Measurements from ENCODE around the gene HECW1. TPM values are rescaled to one million over a fixed set of nuclear protein-coding genes. Genes with fewer than 3 reads are reported as not detected.
"Not testable (repeated sequence)": the region's sequence is repeated elsewhere in the genome, so short reads cannot be mapped to it uniquely, and the experiment has no call there.

The HECW1 gene
- total RNA-seq, 1 experiment from 2014 or later, result 0.77 TPM

DNA sequence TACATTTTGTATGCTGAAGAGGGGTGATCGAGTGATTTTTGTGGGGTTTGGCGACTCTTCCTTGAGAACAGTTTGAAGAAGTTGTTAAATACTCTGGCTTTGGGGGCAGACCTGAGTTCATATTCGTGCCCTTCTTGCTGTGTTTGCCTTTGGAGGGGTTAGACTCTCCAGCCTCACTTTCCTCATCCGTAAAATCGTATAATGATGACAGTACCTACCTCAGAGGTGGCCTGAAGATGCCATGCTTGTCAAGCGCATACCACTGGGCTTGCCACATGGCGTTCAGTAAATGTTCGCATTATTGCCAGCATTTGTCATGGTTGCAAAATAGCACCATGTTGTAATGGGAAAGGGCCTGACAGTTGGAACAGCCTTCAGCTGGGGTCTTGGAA, 471.7 kb downstream of the HECW1 start:
- BruUV-seq (replicated peaks), result TSS peak; percentile 70
- Histone ChIP-seq H3K27ac (ENCODE audit: low read length) (peak overlapping the region; percentile 90), H3K9me3 (ENCODE audit: control insufficient read depth, insufficient read depth, low read depth, low read length) (no peaks in the 10 kb centered on the region), H3K27me3 (ENCODE audit: control insufficient read depth, insufficient read depth, low read length) (peaks cover 19% of the 10 kb centered on the region), H3K4me3 (ENCODE audit: low read depth in 2 of 2, low read length in 2 of 2) (peak overlapping the region; percentile 89), H3K4me1 (ENCODE audit: control insufficient read depth, insufficient read depth, low read length) (peaks cover 34% of the 10 kb centered on the region), H3K36me3 (ENCODE audit: control insufficient read depth, insufficient read depth, low read length) (no peaks in the 10 kb centered on the region; the same call in 1 of the 2 replicates)
- DNase-seq (ENCODE audit: low read depth, low spot score), result peak; percentile 43
- no peak for TF ChIP-seq TCF7L2 (IDR thresholded peaks at IDR 0.05; ENCODE audit: low read depth, low read length)
- TF ChIP-seq, protein P1, sequence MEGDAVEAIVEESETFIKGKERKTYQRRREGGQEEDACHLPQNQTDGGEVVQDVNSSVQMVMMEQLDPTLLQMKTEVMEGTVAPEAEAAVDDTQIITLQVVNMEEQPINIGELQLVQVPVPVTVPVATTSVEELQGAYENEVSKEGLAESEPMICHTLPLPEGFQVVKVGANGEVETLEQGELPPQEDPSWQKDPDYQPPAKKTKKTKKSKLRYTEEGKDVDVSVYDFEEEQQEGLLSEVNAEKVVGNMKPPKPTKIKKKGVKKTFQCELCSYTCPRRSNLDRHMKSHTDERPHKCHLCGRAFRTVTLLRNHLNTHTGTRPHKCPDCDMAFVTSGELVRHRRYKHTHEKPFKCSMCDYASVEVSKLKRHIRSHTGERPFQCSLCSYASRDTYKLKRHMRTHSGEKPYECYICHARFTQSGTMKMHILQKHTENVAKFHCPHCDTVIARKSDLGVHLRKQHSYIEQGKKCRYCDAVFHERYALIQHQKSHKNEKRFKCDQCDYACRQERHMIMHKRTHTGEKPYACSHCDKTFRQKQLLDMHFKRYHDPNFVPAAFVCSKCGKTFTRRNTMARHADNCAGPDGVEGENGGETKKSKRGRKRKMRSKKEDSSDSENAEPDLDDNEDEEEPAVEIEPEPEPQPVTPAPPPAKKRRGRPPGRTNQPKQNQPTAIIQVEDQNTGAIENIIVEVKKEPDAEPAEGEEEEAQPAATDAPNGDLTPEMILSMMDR (IDR thresholded peaks at IDR 0.05), result no peak
- intact Hi-C loops (cut with micrococcal nuclease; ENCODE audit: unreplicated experiment) (loop anchor here (5.0 kb wide), 1 partner anchor 143 kb away; the partner anchor contains the start of gene COA1), in situ Hi-C loops (cut with HindIII; ENCODE audit: low pct_unique_long_range_greater_than_20kb, low sequenced_read_pairs) (loop anchor here (25.0 kb wide), 1 partner anchor 128 kb away; no protein-coding TSS in a partner anchor)
- no peak; the same call in 1 of the 2 replicates for ATAC-seq
- ChIA-PET POLR2A (interaction anchor here (0.6 kb wide), 1 partner anchor 91 kb away, joined by 7 read pairs; no protein-coding TSS in a partner anchor), CTCF (interaction anchor here (0.6 to 2.5 kb wide), 3 partner anchors 66 to 116 kb away, joined by 5 to 16 read pairs (median 5); no protein-coding TSS in a partner anchor)

DNA sequence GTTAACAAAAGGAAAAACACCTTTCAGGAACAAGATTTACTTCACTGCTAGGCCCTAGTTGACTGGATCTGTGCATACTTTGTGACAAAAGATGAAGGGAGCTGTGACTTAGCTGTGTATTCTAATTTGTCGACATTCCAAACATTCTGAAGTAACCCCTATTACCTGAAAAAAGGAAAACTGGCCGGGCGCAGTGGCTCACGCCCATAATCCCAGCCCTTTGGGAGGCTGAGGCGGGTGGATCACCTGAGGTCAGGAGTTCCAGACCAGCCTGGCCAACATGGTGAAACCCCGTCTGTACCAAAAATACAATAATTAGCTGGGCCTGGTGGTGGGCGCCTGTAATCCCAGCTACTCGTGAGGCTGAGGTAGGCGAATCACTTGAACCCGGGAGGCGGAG, 472.3 kb downstream of the HECW1 start:
- in situ Hi-C loops (cut with HindIII; ENCODE audit: low pct_unique_long_range_greater_than_20kb, low sequenced_read_pairs), result loop anchor here (25.0 kb wide), 1 partner anchor 128 kb away; no protein-coding TSS in a partner anchor
- intact Hi-C loops (cut with micrococcal nuclease; ENCODE audit: unreplicated experiment), result loop anchor here (5.0 kb wide), 1 partner anchor 143 kb away; the partner anchor contains the start of gene COA1
- POLR2A ChIA-PET, result interaction anchor here (0.6 to 1.0 kb wide), 3 partner anchors 37 to 646 kb away, joined by 4 to 7 read pairs (median 4); no protein-coding TSS in a partner anchor
- H3K27me3 ChIP-seq (ENCODE audit: control insufficient read depth, insufficient read depth, low read length), result peaks cover 19% of the 10 kb centered on the region
- not testable (repeated sequence) for ATAC-seq; DNase-seq (ENCODE audit: low read depth, low spot score); H3K9me3 ChIP-seq (ENCODE audit: control insufficient read depth, insufficient read depth, low read depth, low read length); H3K36me3 ChIP-seq (ENCODE audit: control insufficient read depth, insufficient read depth, low read length); BruUV-seq (replicated peaks)
- peak overlapping the region; percentile 90 for H3K27ac ChIP-seq (ENCODE audit: low read length)
- CTCF ChIA-PET, result interaction anchor here (1.0 to 2.5 kb wide), 2 partner anchors 94 to 115 kb away, joined by 5 to 16 read pairs; no protein-coding TSS in a partner anchor
- H3K4me3 ChIP-seq (ENCODE audit: low read depth in 2 of 2, low read length in 2 of 2), result peak overlapping the region; percentile 89
- H3K4me1 ChIP-seq (ENCODE audit: control insufficient read depth, insufficient read depth, low read length), result peaks cover 35% of the 10 kb centered on the region

DNA sequence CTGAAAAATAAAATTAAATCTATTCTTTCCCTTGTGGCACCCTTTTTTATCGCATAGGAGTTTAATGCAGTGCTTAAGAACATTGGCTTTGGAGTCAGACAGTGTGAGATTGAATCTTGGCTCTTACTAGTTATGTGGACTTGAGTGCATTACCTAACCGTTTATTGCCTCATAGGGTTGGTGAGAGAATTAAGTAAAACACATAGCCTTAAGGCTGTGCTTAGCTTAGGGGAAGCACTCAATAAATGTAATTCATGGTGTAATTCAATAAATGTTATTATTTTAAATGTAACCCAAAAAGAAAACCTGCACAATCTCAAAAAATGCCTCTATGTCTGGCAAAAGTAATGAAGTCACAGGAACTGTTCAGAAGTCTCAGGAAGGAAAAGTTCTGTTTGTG, 473.1 kb downstream of the HECW1 start:
- H3K27me3 ChIP-seq (ENCODE audit: control insufficient read depth, insufficient read depth, low read length), result peaks cover 17% of the 10 kb centered on the region
- ChIA-PET CTCF (interaction anchor here (2.5 kb wide), 1 partner anchor 115 kb away, joined by 16 read pairs; no protein-coding TSS in a partner anchor), POLR2A (interaction anchor here (0.6 to 1.0 kb wide), 5 partner anchors 36 to 352 kb away, joined by 3 to 7 read pairs (median 4); no protein-coding TSS in a partner anchor)
- intact Hi-C loops (cut with micrococcal nuclease; ENCODE audit: unreplicated experiment), result no loop called here
- H3K27ac ChIP-seq (ENCODE audit: low read length), result peak overlapping the region; percentile 52
- TF ChIP-seq, protein P1 (IDR thresholded peaks at IDR 0.05), result no peak
- TF ChIP-seq POLR2AphosphoS5 (IDR thresholded peaks at IDR 0.05; ENCODE audit: low read depth, low read length), result no peak
- no peak for TF ChIP-seq TCF7L2 (IDR thresholded peaks at IDR 0.05; ENCODE audit: low read depth, low read length)
- DNase-seq (ENCODE audit: low read depth, low spot score) (no peak), ATAC-seq (no peak)
- BruUV-seq (replicated peaks), result no TSS peak
- H3K9me3 ChIP-seq (ENCODE audit: control insufficient read depth, insufficient read depth, low read depth, low read length), result no peaks in the 10 kb centered on the region
- in situ Hi-C loops (cut with HindIII; ENCODE audit: low pct_unique_long_range_greater_than_20kb, low sequenced_read_pairs), result loop anchor here (25.0 kb wide), 1 partner anchor 127 kb away; no protein-coding TSS in a partner anchor
- peak overlapping the region; percentile 89; a peak in 3 of 4 replicates for H3K4me3 ChIP-seq (ENCODE audit: low read depth in 2 of 2, low read length in 2 of 2)
- no peaks in the 10 kb centered on the region; the same call in 1 of the 2 replicates for H3K36me3 ChIP-seq (ENCODE audit: control insufficient read depth, insufficient read depth, low read length)
- peaks cover 35% of the 10 kb centered on the region for H3K4me1 ChIP-seq (ENCODE audit: control insufficient read depth, insufficient read depth, low read length)
